Activated T-helper 1 cell treated with anti-CD3 and anti-CD28 coated beads, Interleukin-12 subunit alpha, Interleukin-12 subunit beta, Interleukin-2, Interleukin-4 antibody, amounts not matched to agents 30 ng/mL and 10 ng/mL and 1 ng/mL, durations not matched to agents 14 hours and 24 hours and 36 hours (primary cell): ENCODE results near the gene BRIP1. TPM values are rescaled to one million over a fixed set of nuclear protein-coding genes. Genes with fewer than 3 reads are reported as not detected.

ENCODE experiments used
- DNase-seq: peaks from one replicate; pipeline ENCODE4 v3.0.0; 2021; ENCODE audit warnings: low spot score
- H3K27ac Mint-ChIP-seq: one replicate; pipeline ENCODE4 v1.8.0; 2021; ENCODE audit warnings: mild to moderate bottlenecking, mixed read lengths
- H3K27me3 Mint-ChIP-seq: one replicate; pipeline ENCODE4 v1.8.0; 2022; ENCODE audit warnings: mild to moderate bottlenecking, moderate library complexity, mixed read lengths; ENCODE audit not compliant: insufficient read depth
- H3K36me3 Mint-ChIP-seq: one replicate; pipeline ENCODE4 v1.8.0; 2021; ENCODE audit warnings: low read depth, mixed read lengths
- H3K4me1 Mint-ChIP-seq: one replicate; pipeline ENCODE4 v1.8.0; 2021; ENCODE audit warnings: low read depth, mixed read lengths
- H3K4me3 Mint-ChIP-seq: one replicate; pipeline ENCODE4 v1.8.0; 2021; ENCODE audit warnings: mild to moderate bottlenecking, moderate library complexity, mixed read lengths
- H3K9me3 Mint-ChIP-seq: one replicate; pipeline ENCODE4 v1.8.0; 2021; ENCODE audit warnings: mixed read lengths
- intact Hi-C: fragments of 100-400 bp; cut with micrococcal nuclease; formaldehyde crosslinking; loops from one replicate; pipeline ENCODE4 v1.15.1; 2024
- total RNA-seq: library from RNA; stranded (reverse); gene quantifications from 2 replicates; pipeline ENCODE4 v1.2.3, GENCODE V29; 2022

BRIP1 gene
- total RNA-seq, 1 donor from 2014 or later: 17.9 TPM

GRCh38 chr17:61756561-61756960 lies 106.8 kb downstream of the BRIP1 start:
- intact Hi-C loops: no loop called here
- H3K27me3 Mint-ChIP-seq: no peaks in the 10 kb centered on the region
- H3K36me3 Mint-ChIP-seq: peaks cover 38% of the 10 kb centered on the region

GRCh38 chr17:61755668-61756067 lies 107.7 kb downstream of the BRIP1 start:
- peaks cover 19% of the 10 kb centered on the region for H3K4me1 Mint-ChIP-seq
- H3K9me3 Mint-ChIP-seq: peaks cover 7% of the 10 kb centered on the region
- peaks cover 32% of the 10 kb centered on the region for H3K36me3 Mint-ChIP-seq
- H3K27ac Mint-ChIP-seq: no peak overlapping the region
- intact Hi-C loops: no loop called here
- no peaks in the 10 kb centered on the region for H3K27me3 Mint-ChIP-seq
- DNase-seq: no peak
- no peak overlapping the region for H3K4me3 Mint-ChIP-seq

More at GRCh38 chr17:61756561-61756960, 106.8 kb downstream of the BRIP1 start:
- peaks cover 7% of the 10 kb centered on the region for H3K9me3 Mint-ChIP-seq
- peaks cover 13% of the 10 kb centered on the region for H3K4me1 Mint-ChIP-seq
- H3K27ac Mint-ChIP-seq: no peak overlapping the region
- no peak overlapping the region for H3K4me3 Mint-ChIP-seq
- DNase-seq: no peak

- peaks cover 29% of the 10 kb centered on the region for H3K36me3 Mint-ChIP-seq
- no peak overlapping the region for H3K27ac Mint-ChIP-seq
- H3K4me1 Mint-ChIP-seq: peaks cover 21% of the 10 kb centered on the region
- H3K9me3 Mint-ChIP-seq: peaks cover 7% of the 10 kb centered on the region
- intact Hi-C loops: no loop called here
- no peak for DNase-seq
- H3K27me3 Mint-ChIP-seq: no peaks in the 10 kb centered on the region
- no peak overlapping the region for H3K4me3 Mint-ChIP-seq
Observed at GRCh38 chr17:61755078-61755477, 108.2 kb downstream of the BRIP1 start.

- intact Hi-C loops: no loop called here
- Mint-ChIP-seq H3K27ac (no peak overlapping the region), H3K36me3 (peaks cover 27% of the 10 kb centered on the region), H3K9me3 (peaks cover 5% of the 10 kb centered on the region), H3K4me1 (peaks cover 21% of the 10 kb centered on the region), H3K27me3 (no peaks in the 10 kb centered on the region), H3K4me3 (no peak overlapping the region)
- DNase-seq: no peak
Observed at GRCh38 chr17:61754124-61754523, 109.2 kb downstream of the BRIP1 start.

GRCh38 chr17:61753696-61754095 lies 109.6 kb downstream of the BRIP1 start:
- Mint-ChIP-seq H3K9me3 (peaks cover 3% of the 10 kb centered on the region), H3K36me3 (peaks cover 26% of the 10 kb centered on the region), H3K4me3 (no peak overlapping the region), H3K4me1 (peaks cover 21% of the 10 kb centered on the region), H3K27ac (no peak overlapping the region), H3K27me3 (no peaks in the 10 kb centered on the region)
- no peak for DNase-seq
- intact Hi-C loops: no loop called here

GRCh38 chr17:61750656-61751055 lies 112.7 kb downstream of the BRIP1 start:
- Mint-ChIP-seq H3K27me3 (no peaks in the 10 kb centered on the region), H3K4me1 (peaks cover 9% of the 10 kb centered on the region), H3K27ac (no peak overlapping the region), H3K36me3 (peaks cover 28% of the 10 kb centered on the region), H3K9me3 (peaks cover 7% of the 10 kb centered on the region), H3K4me3 (no peak overlapping the region)
- intact Hi-C loops: no loop called here
- no peak for DNase-seq

GRCh38 chr17:61749823-61750404 lies 113.4 kb downstream of the BRIP1 start:
- DNase-seq: no peak
- Mint-ChIP-seq H3K4me3 (no peak overlapping the region), H3K4me1 (peaks cover 9% of the 10 kb centered on the region), H3K9me3 (peaks cover 7% of the 10 kb centered on the region), H3K27me3 (no peaks in the 10 kb centered on the region), H3K27ac (no peak overlapping the region), H3K36me3 (peaks cover 24% of the 10 kb centered on the region)
- intact Hi-C loops: no loop called here

GRCh38 chr17:61746248-61746985 lies 116.9 kb downstream of the BRIP1 start:
- Mint-ChIP-seq H3K9me3 (peaks cover 8% of the 10 kb centered on the region), H3K4me1 (peaks cover 9% of the 10 kb centered on the region), H3K36me3 (peaks cover 29% of the 10 kb centered on the region), H3K27me3 (no peaks in the 10 kb centered on the region), H3K27ac (no peak overlapping the region), H3K4me3 (no peak overlapping the region)
- intact Hi-C loops: no loop called here
- DNase-seq: no peak

- no peaks in the 10 kb centered on the region for H3K27me3 Mint-ChIP-seq
- H3K36me3 Mint-ChIP-seq: peaks cover 34% of the 10 kb centered on the region
- no peak overlapping the region for H3K27ac Mint-ChIP-seq
- no peak overlapping the region for H3K4me3 Mint-ChIP-seq
- no peak for DNase-seq
- H3K4me1 Mint-ChIP-seq: no peaks in the 10 kb centered on the region
- peaks cover 12% of the 10 kb centered on the region for H3K9me3 Mint-ChIP-seq
- intact Hi-C loops: no loop called here
Observed at GRCh38 chr17:61744804-61745203, 118.5 kb downstream of the BRIP1 start.

GRCh38 chr17:61744252-61744651 lies 119.1 kb downstream of the BRIP1 start:
- Mint-ChIP-seq H3K4me1 (no peaks in the 10 kb centered on the region), H3K27me3 (no peaks in the 10 kb centered on the region), H3K27ac (no peak overlapping the region), H3K9me3 (peaks cover 12% of the 10 kb centered on the region), H3K36me3 (peaks cover 34% of the 10 kb centered on the region), H3K4me3 (no peak overlapping the region)
- intact Hi-C loops: no loop called here
- no peak for DNase-seq

- H3K4me3 Mint-ChIP-seq: no peak overlapping the region
- H3K27me3 Mint-ChIP-seq: no peaks in the 10 kb centered on the region
- H3K4me1 Mint-ChIP-seq: no peaks in the 10 kb centered on the region
- H3K9me3 Mint-ChIP-seq: peaks cover 12% of the 10 kb centered on the region
- intact Hi-C loops: no loop called here
- H3K36me3 Mint-ChIP-seq: peaks cover 36% of the 10 kb centered on the region
- DNase-seq: no peak
- no peak overlapping the region for H3K27ac Mint-ChIP-seq
Observed at GRCh38 chr17:61743766-61744165, 119.6 kb downstream of the BRIP1 start.

GRCh38 chr17:61739002-61739401 lies 124.3 kb downstream of the BRIP1 start:
- no peaks in the 10 kb centered on the region for H3K27me3 Mint-ChIP-seq
- H3K4me3 Mint-ChIP-seq: no peak overlapping the region
- H3K36me3 Mint-ChIP-seq: peaks cover 41% of the 10 kb centered on the region
- DNase-seq: no peak
- intact Hi-C loops: no loop called here
- H3K27ac Mint-ChIP-seq: no peak overlapping the region
- peaks cover 16% of the 10 kb centered on the region for H3K9me3 Mint-ChIP-seq
- no peaks in the 10 kb centered on the region for H3K4me1 Mint-ChIP-seq

GRCh38 chr17:61738249-61738648 lies 125.1 kb downstream of the BRIP1 start:
- Mint-ChIP-seq H3K4me3 (no peak overlapping the region), H3K36me3 (peaks cover 41% of the 10 kb centered on the region), H3K4me1 (no peaks in the 10 kb centered on the region), H3K27me3 (no peaks in the 10 kb centered on the region), H3K27ac (no peak overlapping the region), H3K9me3 (peaks cover 16% of the 10 kb centered on the region)
- DNase-seq: no peak
- intact Hi-C loops: no loop called here
